H9 (cell line): ENCODE measurements around the gene KRTAP11-1. TPM values are rescaled to one million over a fixed set of nuclear protein-coding genes. Genes with fewer than 3 reads are reported as not detected.

ENCODE experiments used
- DNase-seq: peaks from one replicate; pipeline ENCODE4 v3.0.0-alpha.2; 2017
- H2AFZ ChIP-seq: one replicate; pipeline ENCODE4 v1.6.1; 2013; ENCODE audit warnings: mild to moderate bottlenecking, low read length, control low read depth, moderate library complexity
- H2AK5ac ChIP-seq: 2 replicates; pipeline ENCODE4 v1.6.1; 2013; ENCODE audit warnings: low read length, control low read depth, mixed read lengths; ENCODE audit not compliant: insufficient read length
- H2BK120ac ChIP-seq: one replicate; pipeline ENCODE4 v1.6.1; 2013; ENCODE audit warnings: low read depth, mild to moderate bottlenecking, low read length, control low read depth, inconsistent platforms; ENCODE audit not compliant: poor library complexity, severe bottlenecking
- H2BK12ac ChIP-seq: 2 replicates; pipeline ENCODE4 v1.6.1; 2013; ENCODE audit warnings: low read length, control low read depth, mixed read lengths, low read depth; ENCODE audit not compliant: insufficient read length
- H2BK15ac ChIP-seq: 2 replicates; pipeline ENCODE4 v1.6.1; 2013; ENCODE audit warnings: low read depth, low read length, control low read depth
- H2BK20ac ChIP-seq: one replicate; pipeline ENCODE4 v1.6.1; 2013; ENCODE audit warnings: low read depth, mild to moderate bottlenecking, low read length, control low read depth, inconsistent platforms; ENCODE audit not compliant: poor library complexity, severe bottlenecking
- H2BK5ac ChIP-seq: 2 replicates; pipeline ENCODE4 v1.6.1; 2013; ENCODE audit warnings: low read length, control low read depth, mixed read lengths; ENCODE audit not compliant: insufficient read length
- H3K14ac ChIP-seq: 2 replicates; pipeline ENCODE4 v1.6.1; 2013; ENCODE audit warnings: low read length, control low read depth; ENCODE audit not compliant: insufficient read depth
- H3K18ac ChIP-seq: 2 replicates; pipeline ENCODE4 v1.6.1; 2013; ENCODE audit warnings: low read depth, mild to moderate bottlenecking, mixed read lengths, low read length, control low read depth; ENCODE audit not compliant: insufficient read length
- H3K23ac ChIP-seq: 2 replicates; pipeline ENCODE4 v1.6.1; 2013; ENCODE audit warnings: low read length, control low read depth, mixed read lengths, low read depth; ENCODE audit not compliant: insufficient read length
- H3K23me2 ChIP-seq: 2 replicates; pipeline ENCODE4 v1.6.1; 2013; ENCODE audit warnings: low read depth, mild to moderate bottlenecking, mixed read lengths, low read length, control low read depth; ENCODE audit not compliant: insufficient read length, poor library complexity, severe bottlenecking
- H3K27ac ChIP-seq: 2 replicates; pipeline ENCODE4 v1.5.1; 2013; ENCODE audit warnings: low read length, control low read depth, mixed read lengths, low read depth; ENCODE audit not compliant: insufficient read length
- H3K27me3 ChIP-seq: 2 replicates; pipeline ENCODE4 v1.6.1; 2013; ENCODE audit warnings: low read length, control low read depth, inconsistent platforms; ENCODE audit not compliant: insufficient read depth
- H3K4ac ChIP-seq: 2 replicates; pipeline ENCODE4 v1.6.1; 2013; ENCODE audit warnings: low read depth, mild to moderate bottlenecking, control low read depth, inconsistent platforms, low read length, moderate library complexity
- H3K4me1 ChIP-seq: 2 replicates; pipeline ENCODE4 v1.6.1; 2013; ENCODE audit warnings: low read length, control low read depth, inconsistent platforms; ENCODE audit not compliant: insufficient read depth
- H3K4me2 ChIP-seq: 2 replicates; pipeline ENCODE4 v1.6.1; 2013; ENCODE audit warnings: low read length, control low read depth, mixed read lengths; ENCODE audit not compliant: insufficient read length, insufficient read depth
- H3K56ac ChIP-seq: 2 replicates; pipeline ENCODE4 v1.6.1; 2013; ENCODE audit warnings: low read depth, mild to moderate bottlenecking, mixed read lengths, low read length, control low read depth; ENCODE audit not compliant: insufficient read length
- H3K79me1 ChIP-seq: 2 replicates; pipeline ENCODE4 v1.6.1; 2013; ENCODE audit warnings: low read depth, mild to moderate bottlenecking, moderate library complexity, low read length, control low read depth, inconsistent platforms; ENCODE audit not compliant: insufficient read depth, poor library complexity, severe bottlenecking
- H3K79me2 ChIP-seq: 2 replicates; pipeline ENCODE4 v1.6.1; 2013; ENCODE audit warnings: low read length, control low read depth, inconsistent platforms; ENCODE audit not compliant: insufficient read depth
- H3K9ac ChIP-seq: 2 replicates; pipeline ENCODE4 v1.6.1; 2013; ENCODE audit warnings: low read length, control low read depth, mixed read lengths; ENCODE audit not compliant: insufficient read length; ENCODE audit errors: extremely low read depth
- H3K9me3 ChIP-seq: one replicate; pipeline ENCODE4 v1.6.1; 2013; ENCODE audit warnings: low read depth, low read length, inconsistent platforms; ENCODE audit not compliant: control insufficient read depth
- H3T11ph ChIP-seq: one replicate; pipeline ENCODE4 v1.6.1; 2013; ENCODE audit warnings: mild to moderate bottlenecking, low read length, control low read depth, inconsistent platforms
- H4K20me1 ChIP-seq: one replicate; pipeline ENCODE4 v1.6.1; 2013; ENCODE audit not compliant: control insufficient read depth, insufficient read length, insufficient read depth
- H4K5ac ChIP-seq: 2 replicates; pipeline ENCODE4 v1.6.1; 2013; ENCODE audit warnings: low read depth, mild to moderate bottlenecking, mixed read lengths, low read length, control low read depth; ENCODE audit not compliant: insufficient read length
- H4K8ac ChIP-seq: replicated peaks from 2 replicates; pipeline ENCODE4 v1.6.1; 2013; ENCODE audit warnings: low read length, control low read depth, mixed read lengths, low read depth; ENCODE audit not compliant: insufficient read length
- H4K91ac ChIP-seq: 2 replicates; pipeline ENCODE4 v1.6.1; 2013; ENCODE audit warnings: low read depth, mild to moderate bottlenecking, moderate library complexity, mixed read lengths, low read length, control low read depth; ENCODE audit not compliant: insufficient read length
- H3K27ac Mint-ChIP-seq, 3 experiments: 2 replicates in 2 of 3; 3 replicates in 1 of 3; pipeline ENCODE4 v1.8.0; 2020 to 2021; ENCODE audit warnings: mixed read lengths in 3 of 3, mild to moderate bottlenecking in 1 of 3, moderate library complexity in 1 of 3
- H3K27me3 Mint-ChIP-seq: 2 replicates; pipeline ENCODE4 v1.8.0; 2021; ENCODE audit warnings: low read depth, mild to moderate bottlenecking, moderate library complexity, mixed read lengths
- H3K36me3 Mint-ChIP-seq, 3 experiments: 2 replicates in 2 of 3; 3 replicates in 1 of 3; pipeline ENCODE4 v1.8.0; 2020 to 2021; ENCODE audit warnings: low read depth in 3 of 3, mixed read lengths in 3 of 3; ENCODE audit not compliant: insufficient read depth in 1 of 3
- H3K4me1 Mint-ChIP-seq, 2 experiments: 2 replicates each; pipeline ENCODE4 v1.8.0; 2020; ENCODE audit warnings: mixed read lengths in 2 of 2
- H3K4me3 Mint-ChIP-seq, 2 experiments: 2 replicates in 1 of 2; 3 replicates in 1 of 2; pipeline ENCODE4 v1.8.0; 2020 to 2021; ENCODE audit warnings: mild to moderate bottlenecking in 2 of 2, mixed read lengths in 2 of 2, moderate library complexity in 1 of 2
- H3K9me3 Mint-ChIP-seq, 2 experiments: 2 replicates in 1 of 2; 3 replicates in 1 of 2; pipeline ENCODE4 v1.8.0; 2020; ENCODE audit warnings: mild to moderate bottlenecking in 2 of 2, mixed read lengths in 2 of 2, moderate library complexity in 1 of 2
- WGBS: extraction: QIAGEN DNeasy Blood & Tissue Kit; methylation state at CpG from one replicate; pipeline ENCODE4 v1.1.7; 2013; ENCODE audit warnings: missing lambda C conversion rate, low lambda C conversion rate, mixed read lengths; ENCODE audit not compliant: insufficient read length; ENCODE audit errors: extremely low coverage; 5-methylcytosine and 5-hydroxymethylcytosine counted together
- total RNA-seq: library from RNA; stranded (reverse); gene quantifications from 2 replicates; pipeline ENCODE4 v1.2.1, GENCODE V29; 2021
- TF ChIP-seq, protein P1 (sequence below): fragments of 200-600 bp; sonication (generic); conservative IDR thresholded peaks from 3 replicates; pipeline ENCODE4 v1.8.0; 2021; ENCODE audit warnings: antibody characterized with exemption, mild to moderate bottlenecking

Gene KRTAP11-1
- total RNA-seq, 1 experiment from 2014 or later: not detected

DNA sequence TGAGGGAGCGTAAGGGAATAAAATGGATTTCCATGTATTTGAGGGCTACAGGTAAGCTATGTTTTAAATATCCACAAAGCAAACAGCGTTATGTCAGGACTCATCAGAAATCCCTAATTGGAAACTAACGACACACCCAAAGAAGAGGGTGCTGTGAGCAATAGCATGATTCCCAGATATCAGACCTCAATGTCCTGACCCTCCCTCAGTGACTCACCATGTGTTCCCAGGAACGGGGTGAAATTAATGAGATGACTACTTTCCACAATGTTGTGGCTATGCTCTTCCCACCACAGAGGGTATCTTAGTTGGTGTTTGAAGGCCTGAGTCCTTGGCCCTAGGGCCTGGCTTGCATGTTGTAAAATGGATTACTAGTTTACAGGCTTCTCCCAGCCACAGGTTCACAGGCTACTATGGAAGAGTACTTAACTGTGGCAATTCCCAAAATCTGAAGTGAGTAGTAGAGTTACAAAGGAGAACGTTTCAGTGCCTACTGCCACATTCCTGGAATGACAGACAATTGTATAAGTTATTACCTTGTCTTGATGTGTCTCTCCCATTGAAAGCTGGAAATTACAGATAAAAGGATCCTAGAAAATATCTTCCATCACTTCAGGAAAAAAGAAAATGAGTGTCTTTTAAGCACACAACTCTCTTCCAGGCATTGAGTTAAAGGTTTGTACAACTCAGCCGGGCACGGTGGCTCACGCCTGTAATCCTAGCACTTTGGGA lies 1.7 kb upstream of the KRTAP11-1 start:
- no peaks in the 10 kb centered on the region for H3K79me1 ChIP-seq
- no peak overlapping the region for H2BK5ac ChIP-seq
- TF ChIP-seq, protein P1, sequence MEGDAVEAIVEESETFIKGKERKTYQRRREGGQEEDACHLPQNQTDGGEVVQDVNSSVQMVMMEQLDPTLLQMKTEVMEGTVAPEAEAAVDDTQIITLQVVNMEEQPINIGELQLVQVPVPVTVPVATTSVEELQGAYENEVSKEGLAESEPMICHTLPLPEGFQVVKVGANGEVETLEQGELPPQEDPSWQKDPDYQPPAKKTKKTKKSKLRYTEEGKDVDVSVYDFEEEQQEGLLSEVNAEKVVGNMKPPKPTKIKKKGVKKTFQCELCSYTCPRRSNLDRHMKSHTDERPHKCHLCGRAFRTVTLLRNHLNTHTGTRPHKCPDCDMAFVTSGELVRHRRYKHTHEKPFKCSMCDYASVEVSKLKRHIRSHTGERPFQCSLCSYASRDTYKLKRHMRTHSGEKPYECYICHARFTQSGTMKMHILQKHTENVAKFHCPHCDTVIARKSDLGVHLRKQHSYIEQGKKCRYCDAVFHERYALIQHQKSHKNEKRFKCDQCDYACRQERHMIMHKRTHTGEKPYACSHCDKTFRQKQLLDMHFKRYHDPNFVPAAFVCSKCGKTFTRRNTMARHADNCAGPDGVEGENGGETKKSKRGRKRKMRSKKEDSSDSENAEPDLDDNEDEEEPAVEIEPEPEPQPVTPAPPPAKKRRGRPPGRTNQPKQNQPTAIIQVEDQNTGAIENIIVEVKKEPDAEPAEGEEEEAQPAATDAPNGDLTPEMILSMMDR: no peak
- H3T11ph ChIP-seq: no peak overlapping the region
- no peaks in the 10 kb centered on the region for H3K79me2 ChIP-seq
- H3K36me3 Mint-ChIP-seq: no peaks in the 10 kb centered on the region
- H3K4ac ChIP-seq: no peak overlapping the region
- no peaks in the 10 kb centered on the region for H3K27me3 Mint-ChIP-seq
- no peaks in the 10 kb centered on the region; the same call in 1 of the 2 replicates for H3K27me3 ChIP-seq
- no peaks in the 10 kb centered on the region for H4K20me1 ChIP-seq
- no peak overlapping the region for H2AK5ac ChIP-seq
- no peak overlapping the region for H3K27ac Mint-ChIP-seq
- no peak overlapping the region for H2BK12ac ChIP-seq
- H3K14ac ChIP-seq: no peak overlapping the region
- no peaks in the 10 kb centered on the region for H3K4me1 Mint-ChIP-seq
- no peak overlapping the region for H3K18ac ChIP-seq
- no peak overlapping the region for H3K27ac ChIP-seq
- no peak overlapping the region for H2BK20ac ChIP-seq
- H3K23ac ChIP-seq: no peak overlapping the region
- no peak overlapping the region for H3K4me3 Mint-ChIP-seq
- no peaks in the 10 kb centered on the region for H3K9me3 Mint-ChIP-seq
- WGBS: no CpG with 5 or more reads among the region's 8 CpGs
- H2AFZ ChIP-seq: no peak overlapping the region
- no peak overlapping the region for H3K4me2 ChIP-seq
- H2BK120ac ChIP-seq: no peak overlapping the region
- no peaks in the 10 kb centered on the region for H3K23me2 ChIP-seq
- no peak overlapping the region for H4K5ac ChIP-seq
- no peak overlapping the region for H3K9ac ChIP-seq
- no peaks in the 10 kb centered on the region for H3K9me3 ChIP-seq
- no peak overlapping the region for H4K8ac ChIP-seq
- no peak overlapping the region for H3K56ac ChIP-seq
- no peak overlapping the region for H2BK15ac ChIP-seq
- H4K91ac ChIP-seq: no peak overlapping the region
- DNase-seq: no peak
- H3K4me1 ChIP-seq: no peaks in the 10 kb centered on the region
